HG03565 (cell line): ENCODE results near the gene ABL1.

Experiments used
- ATAC-seq: cut with Tn5 transposase; IDR thresholded peaks from one replicate; pipeline ENCODE4 v1.9.1; 2021; ENCODE audit warnings: mild to moderate bottlenecking, moderate library complexity; ENCODE audit not compliant: unreplicated experiment

Gene ABL1

DNA sequence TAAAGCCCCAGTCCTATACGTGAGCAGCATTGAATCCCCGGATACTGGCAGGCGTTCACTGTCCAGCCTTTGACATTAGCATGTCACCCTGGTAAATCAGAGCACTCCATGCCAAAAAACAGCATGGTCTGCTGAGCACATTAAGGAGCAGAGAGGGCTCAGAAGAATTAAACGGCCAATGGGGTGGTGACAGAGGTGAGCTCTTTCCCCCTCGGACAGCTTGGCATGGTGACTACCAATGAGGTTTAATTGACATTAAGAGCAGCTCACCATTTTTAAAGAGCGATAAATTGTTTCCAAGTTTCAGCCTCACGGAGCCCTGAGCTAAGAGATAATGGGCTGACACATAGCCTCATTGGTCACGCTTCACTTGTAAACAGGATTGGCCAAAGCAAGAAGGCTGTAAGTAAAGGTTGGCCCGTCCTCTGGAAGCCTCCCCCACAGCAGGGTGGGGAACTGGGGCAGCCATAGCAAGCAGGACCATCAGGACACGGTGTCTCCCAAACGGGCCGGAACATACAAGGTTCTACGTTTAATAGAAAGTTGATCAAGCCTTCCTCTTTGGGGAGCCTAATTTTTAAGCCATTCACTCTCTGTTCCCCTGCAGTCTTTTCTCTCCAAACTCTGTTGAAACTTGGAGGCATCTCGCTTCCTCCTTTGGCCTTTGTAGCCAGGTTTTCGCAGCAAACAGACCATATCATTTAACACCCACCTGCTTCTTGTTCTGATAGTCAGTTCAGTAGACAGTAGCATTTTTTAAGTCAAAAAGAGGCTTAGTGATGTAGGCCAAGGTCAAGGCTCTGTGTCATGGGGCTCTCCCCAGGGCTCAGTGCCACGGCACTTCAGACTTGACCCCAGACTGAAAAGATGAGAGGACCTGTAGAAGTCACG is 35.7 kb downstream of the ABL1 start:
- ATAC-seq: peak; percentile 69

DNA sequence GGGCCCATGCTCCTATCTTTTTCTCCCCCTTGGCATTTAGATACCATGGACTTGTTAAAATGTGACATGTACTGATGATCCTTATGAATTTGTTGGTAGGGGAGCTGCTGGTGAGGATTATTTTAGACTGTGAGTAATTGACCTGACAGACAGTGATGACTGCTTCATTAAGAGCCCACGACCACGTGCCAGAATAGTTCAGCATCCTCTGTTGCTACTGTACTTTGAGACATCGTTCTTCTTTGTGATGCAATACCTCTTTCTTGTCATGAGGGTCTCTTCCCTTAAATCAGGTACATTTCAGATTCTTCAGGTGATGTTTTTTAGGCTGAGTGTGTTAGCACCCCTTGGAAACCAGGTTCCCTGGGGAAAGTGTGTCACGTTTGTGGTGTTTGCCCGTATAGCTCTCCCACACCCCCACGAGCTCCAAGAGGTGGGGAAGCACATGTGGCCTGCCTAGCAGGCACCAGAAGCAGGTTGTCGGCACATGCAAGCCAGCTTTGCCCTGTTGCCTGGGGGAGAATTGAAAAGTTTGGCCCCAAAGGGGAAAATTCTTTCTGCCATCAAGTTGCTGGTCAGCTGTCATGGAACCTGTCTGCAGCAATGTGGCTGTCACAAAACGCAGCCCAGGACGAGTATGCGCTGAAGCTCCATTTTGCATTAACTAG is 36.5 kb downstream of the ABL1 start:
- ATAC-seq: no peak

DNA sequence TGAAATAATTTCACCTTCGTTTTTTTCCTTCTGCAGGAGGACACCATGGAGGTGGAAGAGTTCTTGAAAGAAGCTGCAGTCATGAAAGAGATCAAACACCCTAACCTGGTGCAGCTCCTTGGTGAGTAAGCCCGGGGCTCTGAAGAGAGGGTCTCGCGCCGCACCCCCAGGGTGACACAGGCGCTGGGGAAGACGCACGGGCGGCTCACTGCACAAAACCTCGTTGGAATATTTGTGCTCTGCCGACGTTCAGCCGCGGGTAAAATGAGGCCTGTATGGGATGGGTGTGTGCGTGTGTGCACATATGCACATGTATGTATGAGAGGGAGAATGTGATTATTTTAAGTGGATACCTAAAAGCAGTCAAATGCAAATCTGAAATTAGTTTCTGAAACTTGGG is 37.0 kb downstream of the ABL1 start:
- ATAC-seq: no peak

DNA sequence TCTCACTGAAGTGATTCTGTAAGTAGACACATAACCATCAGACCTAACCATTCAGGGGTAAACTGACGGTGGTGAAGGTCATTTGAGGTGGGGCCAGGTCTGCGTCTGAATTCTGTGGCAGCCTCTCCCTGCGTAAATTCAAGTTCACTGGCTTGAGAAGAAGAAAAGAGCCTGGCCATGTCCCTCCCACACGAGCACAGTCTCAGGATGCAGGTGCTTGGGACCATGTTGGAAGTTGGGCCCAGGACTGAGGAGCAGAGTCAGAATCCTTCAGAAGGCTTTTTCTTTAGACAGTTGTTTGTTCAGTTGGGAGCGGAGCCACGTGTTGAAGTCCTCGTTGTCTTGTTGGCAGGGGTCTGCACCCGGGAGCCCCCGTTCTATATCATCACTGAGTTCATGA is 37.5 kb downstream of the ABL1 start:
- no peak for ATAC-seq

DNA sequence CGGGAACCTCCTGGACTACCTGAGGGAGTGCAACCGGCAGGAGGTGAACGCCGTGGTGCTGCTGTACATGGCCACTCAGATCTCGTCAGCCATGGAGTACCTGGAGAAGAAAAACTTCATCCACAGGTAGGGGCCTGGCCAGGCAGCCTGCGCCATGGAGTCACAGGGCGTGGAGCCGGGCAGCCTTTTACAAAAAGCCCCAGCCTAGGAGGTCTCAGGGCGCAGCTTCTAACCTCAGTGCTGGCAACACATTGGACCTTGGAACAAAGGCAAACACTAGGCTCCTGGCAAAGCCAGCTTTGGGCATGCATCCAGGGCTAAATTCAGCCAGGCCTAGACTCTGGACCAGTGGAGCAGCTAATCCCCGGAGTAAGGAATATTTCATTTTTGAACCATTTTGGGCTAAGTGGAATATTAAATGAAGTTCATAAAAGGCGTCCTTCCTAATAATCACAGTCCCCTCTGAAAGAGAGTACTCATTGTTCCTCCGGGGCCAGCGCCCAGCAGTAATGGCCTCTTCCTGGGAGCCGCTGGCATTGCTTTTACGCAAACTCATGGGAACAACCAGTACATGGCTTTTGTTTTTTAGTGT is 38.0 kb downstream of the ABL1 start:
- no peak for ATAC-seq

DNA sequence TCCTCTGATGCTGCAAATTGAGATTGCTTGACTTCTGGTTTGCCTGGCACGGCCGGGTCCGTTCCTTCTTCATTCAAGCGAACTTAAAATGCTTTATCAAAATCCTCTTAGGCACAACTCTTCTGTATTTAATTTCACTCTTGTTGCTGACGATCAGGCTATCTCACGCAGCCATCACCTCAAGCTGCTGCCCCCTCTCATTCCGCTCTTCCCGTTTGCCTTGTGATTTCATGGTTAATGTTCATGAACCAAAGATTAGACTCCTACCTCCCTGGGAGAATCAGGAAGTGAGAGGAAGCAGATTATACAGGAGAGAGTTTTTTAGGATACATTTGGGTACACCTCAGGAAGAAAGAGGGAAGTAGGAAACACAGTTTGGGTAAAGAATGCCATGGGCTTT is 38.9 kb downstream of the ABL1 start:
- ATAC-seq: no peak

DNA sequence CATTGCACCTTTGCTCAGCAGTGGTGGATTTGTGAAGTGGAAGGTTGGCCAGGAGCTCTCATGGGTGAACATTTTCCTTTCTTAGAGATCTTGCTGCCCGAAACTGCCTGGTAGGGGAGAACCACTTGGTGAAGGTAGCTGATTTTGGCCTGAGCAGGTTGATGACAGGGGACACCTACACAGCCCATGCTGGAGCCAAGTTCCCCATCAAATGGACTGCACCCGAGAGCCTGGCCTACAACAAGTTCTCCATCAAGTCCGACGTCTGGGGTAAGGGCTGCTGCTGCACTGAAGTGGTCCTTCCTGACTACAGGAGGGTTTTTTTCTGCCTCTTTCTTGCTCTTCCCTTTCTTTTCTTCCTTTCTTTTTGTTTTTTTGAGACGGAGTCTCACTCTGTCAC is 39.7 kb downstream of the ABL1 start:
- ATAC-seq: no peak

DNA sequence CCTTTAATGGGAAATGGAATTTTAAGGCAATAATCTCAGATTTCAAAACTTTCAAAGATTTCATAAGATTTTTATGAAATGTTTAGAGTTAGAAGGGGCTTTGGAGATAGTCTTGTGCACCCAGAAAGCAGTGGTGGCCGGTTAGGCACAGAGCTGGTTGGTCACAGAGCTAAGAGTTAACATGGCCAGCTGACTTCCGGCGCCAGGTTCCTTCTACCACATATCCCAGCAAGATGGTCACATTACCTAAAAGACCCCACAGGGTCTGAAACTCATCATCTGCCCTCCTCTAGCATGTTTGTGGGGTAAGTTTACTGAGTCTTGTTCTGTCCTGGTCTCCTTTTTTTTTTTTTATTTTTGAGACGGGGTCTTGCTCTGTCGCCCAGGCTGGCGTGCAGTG is 42.2 kb downstream of the ABL1 start:
- ATAC-seq: no peak

DNA sequence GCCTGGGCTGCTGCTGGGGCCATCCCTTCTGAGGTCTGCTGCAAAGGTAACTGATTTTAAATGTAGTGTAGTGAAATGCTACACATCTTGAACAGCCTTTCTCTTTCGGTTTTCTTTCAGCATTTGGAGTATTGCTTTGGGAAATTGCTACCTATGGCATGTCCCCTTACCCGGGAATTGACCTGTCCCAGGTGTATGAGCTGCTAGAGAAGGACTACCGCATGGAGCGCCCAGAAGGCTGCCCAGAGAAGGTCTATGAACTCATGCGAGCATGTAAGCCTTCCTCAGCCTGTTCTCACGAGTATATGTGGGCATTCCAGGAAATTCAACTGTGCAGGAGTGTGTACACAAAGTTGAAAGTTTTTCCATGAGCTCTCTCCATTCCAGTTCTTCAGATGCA is 43.2 kb downstream of the ABL1 start:
- ATAC-seq: no peak

DNA sequence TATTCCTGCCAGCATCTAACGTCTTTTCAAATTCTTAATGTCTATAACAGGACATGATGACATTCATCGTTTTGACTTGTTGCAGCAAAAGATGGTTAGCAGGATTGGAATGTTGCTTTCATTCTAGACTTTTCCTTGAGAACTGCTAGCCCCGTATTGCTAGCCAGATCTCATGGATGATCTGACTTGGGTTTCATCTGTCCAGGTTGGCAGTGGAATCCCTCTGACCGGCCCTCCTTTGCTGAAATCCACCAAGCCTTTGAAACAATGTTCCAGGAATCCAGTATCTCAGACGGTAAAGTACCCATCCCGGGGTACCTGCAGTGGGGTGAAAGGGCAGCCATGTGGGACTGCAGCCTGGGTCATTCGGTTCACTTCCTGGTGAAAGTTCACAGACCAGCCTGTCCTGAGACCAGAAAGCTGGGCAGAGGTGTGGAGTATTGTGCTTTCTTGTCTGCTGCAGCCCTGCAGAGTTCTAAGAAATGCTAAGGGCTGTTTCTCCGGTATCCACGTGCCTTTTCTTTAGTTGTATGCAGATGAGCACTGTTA is 44.9 kb downstream of the ABL1 start:
- no peak for ATAC-seq

DNA sequence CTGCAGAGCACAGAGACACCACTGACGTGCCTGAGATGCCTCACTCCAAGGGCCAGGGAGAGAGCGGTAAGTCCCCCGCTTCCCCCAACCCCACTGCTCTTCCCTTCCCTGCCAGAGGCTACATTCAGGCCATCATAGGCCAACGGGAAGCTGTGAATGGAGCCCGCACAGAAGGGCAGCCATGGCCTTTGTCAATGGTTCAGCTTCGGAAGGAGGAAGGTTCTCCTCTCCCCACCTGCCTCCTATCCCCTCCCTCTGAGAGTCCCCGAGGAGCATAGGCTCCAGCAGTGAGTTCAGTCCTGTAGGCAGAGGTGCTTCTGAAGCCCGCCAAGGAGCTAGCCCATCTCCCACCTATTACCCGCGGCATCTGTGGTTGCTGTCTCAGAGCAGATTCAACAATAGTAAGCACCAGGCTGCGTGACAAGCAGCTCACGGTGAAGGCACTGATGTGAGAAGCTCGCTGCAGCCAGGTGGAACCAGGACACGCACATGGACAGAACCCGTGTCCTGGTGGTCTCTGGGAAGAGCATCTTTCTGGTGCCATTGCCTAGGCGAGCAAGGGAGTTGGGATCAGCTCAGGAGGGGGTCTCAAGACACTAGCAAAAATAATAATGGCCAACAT is 45.7 kb downstream of the ABL1 start:
- no peak for ATAC-seq

DNA sequence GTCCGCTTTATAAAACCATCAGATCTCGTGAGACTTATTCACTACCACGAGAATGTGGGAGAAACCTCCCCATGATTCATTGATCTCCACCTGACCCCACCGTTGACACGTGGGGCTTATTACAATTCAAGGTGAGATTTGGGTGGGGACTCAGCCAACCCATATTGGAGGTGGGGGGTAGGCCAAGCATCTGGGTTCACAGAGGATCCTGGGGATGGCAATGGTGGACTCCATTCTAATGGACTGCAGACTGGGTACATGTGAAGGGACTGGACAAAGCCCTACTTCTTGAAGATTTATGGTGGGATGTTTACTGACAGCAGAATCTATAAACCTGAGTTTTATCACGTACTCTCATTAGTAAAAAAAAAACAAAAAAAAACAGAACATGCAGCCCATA is 46.5 kb downstream of the ABL1 start:
- ATAC-seq: no peak

DNA sequence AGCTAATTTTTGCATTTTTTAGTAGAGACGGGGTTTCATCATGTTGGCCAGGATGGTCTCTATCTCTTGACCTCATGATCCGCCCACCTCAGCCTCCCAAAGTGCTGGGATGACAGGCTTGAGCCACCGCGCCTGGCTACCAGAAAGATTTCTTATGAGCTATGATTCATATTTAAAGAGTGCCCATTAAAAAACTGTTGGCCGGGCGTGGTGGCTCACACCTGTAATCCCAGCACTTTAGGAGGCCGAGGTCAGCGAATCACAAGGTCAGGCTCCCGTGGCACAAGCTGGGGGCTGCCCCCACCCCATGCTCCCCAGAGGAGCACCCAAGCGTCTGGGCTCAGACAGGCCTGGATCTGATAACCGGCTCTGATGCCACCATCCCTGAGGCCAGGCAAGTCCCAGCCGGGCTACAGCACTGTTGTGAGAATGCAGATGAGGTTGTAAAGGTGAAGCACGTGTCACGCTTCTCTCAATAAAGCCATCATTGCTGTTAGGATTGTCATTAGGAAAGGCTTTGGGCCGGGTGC is 47.7 kb downstream of the ABL1 start:
- ATAC-seq: no peak

DNA sequence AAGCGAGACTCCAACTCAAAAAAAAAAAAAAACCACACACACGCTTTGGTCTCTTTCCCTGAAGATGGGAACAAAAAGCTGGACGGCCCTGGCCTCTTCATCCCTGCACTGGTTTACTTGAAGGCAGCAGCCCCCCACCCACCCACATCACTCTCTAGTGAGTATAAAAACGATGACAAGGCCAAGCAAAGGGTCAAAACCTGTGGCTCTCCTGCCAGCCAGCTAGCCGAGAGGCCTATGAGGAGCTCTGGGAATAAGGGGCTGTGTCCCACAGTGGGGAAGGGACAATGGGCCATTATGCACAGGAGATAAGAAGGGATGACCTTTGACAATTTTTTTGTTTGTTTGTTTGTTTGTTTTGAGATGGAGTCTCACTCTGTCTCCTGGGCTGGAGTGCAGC is 48.4 kb downstream of the ABL1 start:
- ATAC-seq: no peak

DNA sequence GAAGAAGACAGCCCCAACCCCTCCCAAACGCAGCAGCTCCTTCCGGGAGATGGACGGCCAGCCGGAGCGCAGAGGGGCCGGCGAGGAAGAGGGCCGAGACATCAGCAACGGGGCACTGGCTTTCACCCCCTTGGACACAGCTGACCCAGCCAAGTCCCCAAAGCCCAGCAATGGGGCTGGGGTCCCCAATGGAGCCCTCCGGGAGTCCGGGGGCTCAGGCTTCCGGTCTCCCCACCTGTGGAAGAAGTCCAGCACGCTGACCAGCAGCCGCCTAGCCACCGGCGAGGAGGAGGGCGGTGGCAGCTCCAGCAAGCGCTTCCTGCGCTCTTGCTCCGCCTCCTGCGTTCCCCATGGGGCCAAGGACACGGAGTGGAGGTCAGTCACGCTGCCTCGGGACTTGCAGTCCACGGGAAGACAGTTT is 49.1 kb downstream of the ABL1 start:
- no peak for ATAC-seq

DNA sequence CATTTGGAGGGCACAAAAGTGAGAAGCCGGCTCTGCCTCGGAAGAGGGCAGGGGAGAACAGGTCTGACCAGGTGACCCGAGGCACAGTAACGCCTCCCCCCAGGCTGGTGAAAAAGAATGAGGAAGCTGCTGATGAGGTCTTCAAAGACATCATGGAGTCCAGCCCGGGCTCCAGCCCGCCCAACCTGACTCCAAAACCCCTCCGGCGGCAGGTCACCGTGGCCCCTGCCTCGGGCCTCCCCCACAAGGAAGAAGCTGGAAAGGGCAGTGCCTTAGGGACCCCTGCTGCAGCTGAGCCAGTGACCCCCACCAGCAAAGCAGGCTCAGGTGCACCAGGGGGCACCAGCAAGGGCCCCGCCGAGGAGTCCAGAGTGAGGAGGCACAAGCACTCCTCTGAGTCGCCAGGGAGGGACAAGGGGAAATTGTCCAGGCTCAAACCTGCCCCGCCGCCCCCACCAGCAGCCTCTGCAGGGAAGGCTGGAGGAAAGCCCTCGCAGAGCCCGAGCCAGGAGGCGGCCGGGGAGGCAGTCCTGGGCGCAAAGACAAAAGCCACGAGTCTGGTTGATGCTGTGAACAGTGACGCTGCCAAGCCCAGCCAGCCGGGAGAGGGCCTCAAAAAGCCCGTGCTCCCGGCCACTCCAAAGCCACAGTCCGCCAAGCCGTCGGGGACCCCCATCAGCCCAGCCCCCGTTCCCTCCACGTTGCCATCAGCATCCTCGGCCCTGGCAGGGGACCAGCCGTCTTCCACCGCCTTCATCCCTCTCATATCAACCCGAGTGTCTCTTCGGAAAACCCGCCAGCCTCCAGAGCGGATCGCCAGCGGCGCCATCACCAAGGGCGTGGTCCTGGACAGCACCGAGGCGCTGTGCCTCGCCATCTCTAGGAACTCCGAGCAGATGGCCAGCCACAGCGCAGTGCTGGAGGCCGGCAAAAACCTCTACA is 49.8 kb downstream of the ABL1 start:
- no peak for ATAC-seq

DNA sequence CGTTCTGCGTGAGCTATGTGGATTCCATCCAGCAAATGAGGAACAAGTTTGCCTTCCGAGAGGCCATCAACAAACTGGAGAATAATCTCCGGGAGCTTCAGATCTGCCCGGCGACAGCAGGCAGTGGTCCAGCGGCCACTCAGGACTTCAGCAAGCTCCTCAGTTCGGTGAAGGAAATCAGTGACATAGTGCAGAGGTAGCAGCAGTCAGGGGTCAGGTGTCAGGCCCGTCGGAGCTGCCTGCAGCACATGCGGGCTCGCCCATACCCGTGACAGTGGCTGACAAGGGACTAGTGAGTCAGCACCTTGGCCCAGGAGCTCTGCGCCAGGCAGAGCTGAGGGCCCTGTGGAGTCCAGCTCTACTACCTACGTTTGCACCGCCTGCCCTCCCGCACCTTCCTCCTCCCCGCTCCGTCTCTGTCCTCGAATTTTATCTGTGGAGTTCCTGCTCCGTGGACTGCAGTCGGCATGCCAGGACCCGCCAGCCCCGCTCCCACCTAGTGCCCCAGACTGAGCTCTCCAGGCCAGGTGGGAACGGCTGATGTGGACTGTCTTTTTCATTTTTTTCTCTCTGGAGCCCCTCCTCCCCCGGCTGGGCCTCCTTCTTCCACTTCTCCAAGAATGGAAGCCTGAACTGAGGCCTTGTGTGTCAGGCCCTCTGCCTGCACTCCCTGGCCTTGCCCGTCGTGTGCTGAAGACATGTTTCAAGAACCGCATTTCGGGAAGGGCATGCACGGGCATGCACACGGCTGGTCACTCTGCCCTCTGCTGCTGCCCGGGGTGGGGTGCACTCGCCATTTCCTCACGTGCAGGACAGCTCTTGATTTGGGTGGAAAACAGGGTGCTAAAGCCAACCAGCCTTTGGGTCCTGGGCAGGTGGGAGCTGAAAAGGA is 50.7 kb downstream of the ABL1 start:
- no peak for ATAC-seq

DNA sequence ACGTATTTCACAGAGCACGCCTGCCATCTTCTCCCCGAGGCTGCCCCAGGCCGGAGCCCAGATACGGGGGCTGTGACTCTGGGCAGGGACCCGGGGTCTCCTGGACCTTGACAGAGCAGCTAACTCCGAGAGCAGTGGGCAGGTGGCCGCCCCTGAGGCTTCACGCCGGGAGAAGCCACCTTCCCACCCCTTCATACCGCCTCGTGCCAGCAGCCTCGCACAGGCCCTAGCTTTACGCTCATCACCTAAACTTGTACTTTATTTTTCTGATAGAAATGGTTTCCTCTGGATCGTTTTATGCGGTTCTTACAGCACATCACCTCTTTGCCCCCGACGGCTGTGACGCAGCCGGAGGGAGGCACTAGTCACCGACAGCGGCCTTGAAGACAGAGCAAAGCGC is 51.9 kb downstream of the ABL1 start:
- no peak for ATAC-seq
